Measurements from ENCODE around the gene TAF1C.

The TAF1C gene

DNA sequence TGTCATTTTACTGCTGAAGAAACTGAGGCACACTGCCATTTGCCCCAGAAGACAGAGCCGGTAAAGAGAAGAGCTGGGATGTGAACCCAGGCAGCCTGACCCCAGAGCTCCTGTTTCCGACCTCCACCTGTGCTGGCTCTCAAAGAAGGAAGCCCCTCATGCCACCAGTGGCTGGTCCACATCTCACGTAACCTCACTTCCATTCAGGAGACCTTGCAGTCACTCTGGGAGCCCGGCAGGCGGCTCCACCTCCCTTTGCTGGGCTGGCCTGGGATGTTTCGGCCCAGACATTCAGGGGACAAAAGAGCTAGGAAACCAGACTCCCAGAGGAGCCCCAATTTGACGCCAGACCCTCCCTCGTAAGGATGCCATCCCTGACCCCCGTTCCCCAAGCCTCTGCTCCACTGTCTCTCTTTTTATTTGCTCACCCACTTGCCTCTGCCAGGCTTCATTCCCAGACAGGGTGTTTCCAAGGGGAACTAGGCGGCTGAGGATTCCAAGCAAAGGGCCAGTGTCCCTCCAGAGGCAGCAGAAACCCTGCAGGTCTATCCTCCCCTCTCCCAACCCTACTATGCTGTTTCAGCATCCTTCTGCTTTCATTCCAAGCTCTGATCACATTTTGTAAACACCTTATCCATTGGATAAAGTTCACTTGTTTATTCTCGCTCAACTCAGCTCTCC lies 2.8 kb downstream of the TAF1C start:
- DNase-seq (ENCODE audit: low read depth, low spot score), result no peak

DNA sequence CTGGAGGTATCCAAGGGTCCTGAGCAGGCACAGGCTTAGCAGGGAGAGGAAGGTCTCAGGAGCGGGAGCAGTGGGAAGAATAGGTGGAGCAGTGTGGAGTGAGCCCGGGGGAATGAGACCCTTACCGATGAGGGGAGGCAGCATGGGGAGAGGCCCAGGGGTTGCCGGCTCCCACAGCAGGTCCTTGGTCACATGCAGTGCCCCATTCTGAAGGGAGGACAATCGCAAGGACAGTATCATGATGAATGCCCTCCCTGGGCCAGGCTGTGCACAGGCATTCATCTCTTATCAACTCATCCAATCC lies 3.3 kb downstream of the TAF1C start:
- DNase-seq (ENCODE audit: low read depth, low spot score), result no peak

DNA sequence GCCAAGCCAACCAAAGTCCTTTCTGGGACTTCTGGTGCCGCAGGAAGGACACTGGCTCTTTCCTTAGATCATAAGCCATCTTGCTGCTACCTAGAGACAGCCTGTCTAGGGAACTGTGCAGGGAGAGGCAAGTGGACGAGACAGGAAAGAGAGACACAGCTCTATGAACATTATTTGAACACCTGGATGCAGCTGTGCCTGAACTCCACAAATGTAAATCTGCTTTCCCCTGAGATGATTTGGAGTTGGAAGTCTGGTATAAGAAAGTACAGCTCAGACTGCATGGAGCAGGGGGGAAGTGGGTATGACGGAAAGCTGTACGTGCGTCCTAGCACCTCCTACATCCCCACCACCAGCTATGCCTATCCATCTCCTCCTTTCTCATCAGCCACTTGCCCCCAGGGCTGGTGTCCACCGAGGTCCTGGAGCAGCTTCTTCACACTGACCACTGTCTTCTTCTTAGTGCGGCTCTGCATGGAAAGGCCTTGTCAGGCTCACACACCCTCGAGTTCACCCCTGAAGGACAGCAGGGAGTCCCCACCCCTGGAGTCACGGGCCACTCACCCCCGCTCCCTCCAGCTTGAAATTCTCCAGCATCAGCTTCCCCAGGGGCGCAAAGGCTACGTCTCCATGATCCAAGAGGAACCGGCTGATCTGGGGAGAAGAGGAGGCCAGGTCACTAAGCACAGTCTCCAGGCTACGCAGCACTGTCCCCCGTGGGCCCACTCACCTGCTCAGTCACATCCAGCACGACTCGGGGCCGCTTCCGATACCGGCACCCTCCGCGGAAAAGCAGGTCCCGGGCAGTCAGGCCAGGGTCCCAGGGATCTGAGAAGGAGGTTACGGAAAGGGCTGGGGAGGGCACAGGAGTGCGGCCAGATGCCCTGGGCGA lies 3.9 kb downstream of the TAF1C start:
- no peak for DNase-seq (ENCODE audit: low read depth, low spot score)

DNA sequence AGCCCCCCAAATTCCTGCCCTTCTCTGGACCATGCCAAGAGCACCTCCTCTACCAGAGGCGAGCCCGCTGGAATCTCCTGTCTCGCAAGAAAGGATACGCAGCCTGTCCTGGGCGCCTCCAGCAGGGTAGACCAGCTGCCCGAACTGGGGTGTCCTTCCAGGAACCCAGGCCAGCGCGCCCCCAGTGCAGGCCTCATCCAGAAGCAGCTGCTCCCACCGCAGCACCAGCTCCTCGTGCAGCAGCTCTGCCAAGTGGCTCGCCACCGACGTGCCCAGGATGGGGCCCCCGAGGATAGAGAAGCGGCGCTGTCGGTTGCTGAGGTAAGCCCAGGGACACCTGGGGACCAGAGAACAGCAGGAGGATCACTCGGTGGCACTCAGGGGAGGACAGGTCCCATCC lies 4.8 kb downstream of the TAF1C start:
- no peak for DNase-seq (ENCODE audit: low read depth, low spot score)

DNA sequence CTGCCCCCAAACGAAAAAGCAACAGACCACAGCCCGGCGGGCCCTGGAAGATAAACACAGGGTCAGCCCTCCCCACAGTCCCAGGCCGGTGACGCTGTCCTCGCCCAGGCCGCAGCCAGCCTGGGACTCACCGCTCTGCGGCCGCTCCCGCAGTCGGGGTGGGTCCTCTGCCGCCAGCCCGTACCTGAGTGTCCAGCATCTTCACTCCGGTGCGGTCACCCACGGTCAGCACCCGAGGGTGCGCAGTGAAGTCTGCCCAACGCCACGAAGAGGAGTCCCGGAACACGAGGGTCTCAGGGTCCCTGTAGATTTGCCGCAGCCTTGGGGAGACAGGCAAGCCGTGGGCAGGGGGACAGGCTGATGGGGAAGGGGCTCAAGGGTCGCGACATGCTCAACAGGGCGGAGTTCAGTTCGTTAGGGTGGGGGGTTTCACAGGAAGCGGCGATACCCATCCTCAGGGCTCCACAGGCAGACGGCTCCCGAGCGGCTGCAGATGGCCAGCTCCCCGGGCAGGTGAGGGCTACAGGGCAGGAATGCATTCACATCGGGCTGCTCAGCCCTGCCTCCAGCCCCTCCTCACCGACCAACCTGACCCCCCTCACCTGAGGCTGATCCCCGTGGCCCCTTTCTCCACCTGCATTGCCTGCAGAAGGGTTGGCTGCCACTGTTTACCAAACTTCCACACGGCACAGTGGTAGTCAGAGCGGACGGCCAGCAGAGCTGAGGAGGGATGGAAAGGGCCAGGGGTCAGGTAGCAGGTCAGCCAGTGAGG lies 5.5 kb downstream of the TAF1C start:
- no peak for DNase-seq (ENCODE audit: low read depth, low spot score)

DNA sequence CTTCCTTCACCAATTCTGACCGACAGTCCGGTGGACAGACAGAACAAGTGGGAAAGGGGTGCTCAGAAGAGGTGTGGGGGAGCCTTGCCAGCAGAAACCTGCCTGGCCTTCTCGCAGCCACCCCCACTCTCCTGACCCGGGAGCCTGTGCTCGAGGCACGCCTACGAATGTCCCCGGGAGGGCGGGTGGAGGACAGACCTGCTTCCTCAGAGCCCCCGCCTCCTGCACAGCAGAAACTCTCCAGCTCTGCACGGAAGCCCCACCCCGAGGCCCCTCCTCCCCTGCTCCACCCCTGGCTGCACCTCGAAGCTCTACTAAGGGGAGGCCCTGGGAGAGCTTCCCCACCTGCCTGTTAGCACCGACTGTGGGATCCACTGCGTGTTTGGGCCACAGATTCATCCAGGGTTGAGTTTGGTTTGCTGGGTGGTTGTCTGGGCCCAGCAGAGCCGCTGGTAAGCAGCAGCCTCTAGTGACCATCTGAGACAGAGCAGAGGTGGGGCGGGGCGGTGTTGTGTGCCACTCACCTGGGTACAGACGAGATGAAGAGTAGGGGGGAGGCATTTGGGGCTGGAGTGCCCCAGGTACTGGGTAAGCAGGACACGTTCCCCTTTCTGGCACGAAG lies 6.2 kb downstream of the TAF1C start:
- no peak for DNase-seq (ENCODE audit: low read depth, low spot score)

DNA sequence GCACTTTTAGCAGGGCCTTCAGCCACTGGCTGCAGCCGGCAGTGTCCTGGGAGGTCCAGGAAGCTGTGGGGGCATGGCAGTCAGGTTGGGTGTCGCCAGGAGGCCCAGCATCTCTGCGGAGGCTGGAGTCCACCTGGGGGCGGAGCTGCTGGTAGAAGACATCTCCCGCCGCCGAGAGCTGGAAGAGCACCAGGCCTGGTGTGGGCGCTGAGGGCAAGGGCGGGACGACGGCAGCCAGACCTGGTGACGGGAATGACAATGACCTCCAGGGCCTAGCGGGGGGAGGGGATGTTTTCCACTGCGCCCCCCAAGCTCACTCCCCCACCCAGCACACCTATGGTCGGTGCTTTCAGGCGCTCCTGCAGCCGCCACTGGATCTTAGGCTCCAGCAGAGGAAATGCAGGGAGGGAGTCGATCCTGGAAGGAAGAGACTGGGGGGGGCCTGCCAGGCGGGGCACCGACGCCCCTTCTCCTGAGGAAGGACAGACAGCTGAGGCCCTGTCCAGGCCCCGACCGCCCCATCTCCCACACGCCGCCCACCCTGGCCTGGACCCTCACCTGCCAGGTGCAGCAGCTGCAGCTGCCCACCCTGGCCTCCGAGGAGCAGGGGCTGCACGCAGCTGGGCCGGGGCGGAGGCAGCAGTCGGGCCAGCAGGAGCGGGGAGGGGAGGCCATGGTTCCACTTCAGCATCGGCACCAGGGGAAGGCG lies 7.1 kb downstream of the TAF1C start:
- no peak for DNase-seq (ENCODE audit: low read depth, low spot score)

DNA sequence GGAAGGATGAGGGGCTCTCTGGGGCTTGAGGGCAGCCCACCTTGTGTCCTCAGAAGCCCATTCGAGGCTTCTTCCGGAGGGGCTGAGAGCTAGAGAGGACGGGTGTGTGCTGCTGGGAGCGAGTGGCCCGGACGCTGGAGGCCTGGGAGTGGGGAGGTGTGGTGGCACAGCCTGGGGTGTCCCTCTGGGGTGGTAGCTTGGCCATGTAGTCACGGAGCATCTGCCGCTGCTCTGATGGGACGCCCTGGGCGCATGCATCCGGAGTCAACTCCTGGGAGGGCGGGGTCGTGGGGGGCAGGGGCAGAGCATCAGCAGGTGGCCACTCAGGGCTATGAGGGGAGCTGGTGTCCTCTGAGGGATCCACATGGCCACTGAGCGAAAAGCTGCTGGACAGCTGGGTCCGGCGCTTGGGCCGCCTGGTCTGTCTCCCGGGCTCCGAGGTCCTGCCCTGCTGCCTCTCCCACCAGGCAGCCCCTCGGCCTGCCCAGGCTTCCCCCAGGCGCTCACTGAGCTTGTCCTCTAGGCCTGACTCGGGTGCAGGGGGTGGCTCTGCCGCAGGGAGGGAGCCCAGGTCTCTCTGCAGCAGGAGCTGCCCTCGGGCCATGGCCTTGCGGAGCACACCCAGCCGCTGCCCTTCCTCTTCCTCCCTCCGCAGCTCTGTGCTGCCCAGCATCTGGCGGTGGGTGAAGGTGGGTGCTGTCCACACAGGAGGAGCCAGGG lies 7.8 kb downstream of the TAF1C start:
- DNase-seq (ENCODE audit: low read depth, low spot score), result no peak

DNA sequence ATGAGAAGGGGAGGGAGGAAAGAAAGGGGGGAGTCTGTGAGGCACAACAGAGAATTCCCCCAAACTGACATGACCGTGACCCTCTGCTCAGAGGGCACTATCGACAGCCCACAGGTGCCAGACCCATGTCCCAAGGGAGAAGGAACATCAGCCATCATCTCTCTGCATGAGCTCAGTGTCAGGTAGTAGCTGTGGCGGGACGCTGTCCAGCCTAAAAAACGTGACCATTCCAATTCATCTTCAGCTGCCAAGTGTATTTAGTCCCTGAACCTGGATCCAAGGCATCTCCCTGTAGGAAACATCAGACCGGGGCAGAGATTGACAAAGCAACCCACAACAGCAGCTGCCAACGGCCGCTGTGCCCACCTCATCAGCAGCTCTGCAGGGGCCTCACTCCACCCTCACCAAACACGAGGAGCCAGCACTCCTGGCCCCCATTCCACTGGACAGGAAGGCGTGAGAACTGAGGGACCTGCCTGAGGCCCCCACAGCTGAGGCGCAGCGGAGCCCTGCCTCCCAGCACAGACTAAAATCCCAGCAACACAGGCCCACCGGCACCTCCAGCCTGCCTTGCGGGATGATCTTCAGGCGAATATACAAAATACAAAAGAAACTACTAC lies 8.6 kb downstream of the TAF1C start:
- no peak for DNase-seq (ENCODE audit: low read depth, low spot score)

DNA sequence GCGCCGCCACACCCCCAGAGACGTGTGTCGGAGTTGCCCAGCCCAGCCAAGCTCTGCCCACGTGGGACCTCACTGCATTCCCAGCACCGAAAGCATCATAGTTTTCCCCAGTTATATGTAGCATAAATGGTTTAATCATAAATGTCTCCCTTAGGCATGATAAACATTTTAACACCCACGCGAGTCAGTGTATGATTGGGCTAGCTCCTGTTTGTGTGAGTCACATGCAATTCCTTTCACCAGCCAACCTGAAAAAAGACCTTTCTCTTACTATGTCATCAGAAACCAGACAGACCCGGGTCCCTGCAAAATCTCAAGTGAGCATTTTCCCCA lies 9.2 kb downstream of the TAF1C start:
- DNase-seq (ENCODE audit: low read depth, low spot score), result peak; percentile 47

DNA sequence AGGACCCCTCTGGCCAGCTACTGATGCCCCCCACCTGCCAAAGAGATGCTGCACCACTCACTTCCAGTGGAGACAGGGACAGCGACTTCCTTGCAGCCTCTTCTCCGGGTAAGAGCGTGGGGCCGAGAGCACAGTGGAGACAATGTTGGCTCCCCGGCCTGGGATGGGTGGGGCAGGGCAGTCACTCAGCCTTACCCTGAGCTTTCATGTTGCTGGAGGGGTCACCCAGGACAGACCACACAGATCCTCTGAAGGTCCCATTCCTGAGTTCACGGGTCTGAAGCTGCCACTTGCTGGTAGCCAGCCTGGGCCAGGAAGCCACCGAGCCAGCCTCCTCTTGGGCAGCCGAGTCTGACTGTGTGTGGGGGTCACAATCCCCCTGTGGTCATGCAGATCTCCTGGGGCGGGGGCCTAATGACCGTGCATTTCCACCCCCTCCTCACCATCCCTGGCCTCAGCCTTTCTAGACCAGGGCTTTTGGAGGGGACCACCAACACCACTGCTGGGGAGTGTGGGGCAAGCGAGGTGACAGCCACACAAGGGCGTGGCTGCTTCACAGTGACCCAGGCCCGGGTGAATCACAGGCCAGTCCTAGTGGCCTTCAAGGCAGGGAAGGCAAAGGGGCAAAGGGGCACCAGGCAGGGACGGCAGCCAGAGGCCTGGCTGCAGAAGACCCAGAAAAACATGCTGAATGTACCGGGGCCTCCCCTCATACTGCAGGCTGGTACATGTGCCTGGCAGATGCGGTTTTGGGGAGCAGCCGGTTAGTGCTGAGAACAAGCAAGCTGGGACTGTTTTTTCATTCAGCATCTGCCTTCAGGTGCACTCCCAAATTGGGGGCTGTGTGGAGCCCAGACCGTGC lies 10.4 kb downstream of the TAF1C start:
- DNase-seq (ENCODE audit: low read depth, low spot score), result no peak

DNA sequence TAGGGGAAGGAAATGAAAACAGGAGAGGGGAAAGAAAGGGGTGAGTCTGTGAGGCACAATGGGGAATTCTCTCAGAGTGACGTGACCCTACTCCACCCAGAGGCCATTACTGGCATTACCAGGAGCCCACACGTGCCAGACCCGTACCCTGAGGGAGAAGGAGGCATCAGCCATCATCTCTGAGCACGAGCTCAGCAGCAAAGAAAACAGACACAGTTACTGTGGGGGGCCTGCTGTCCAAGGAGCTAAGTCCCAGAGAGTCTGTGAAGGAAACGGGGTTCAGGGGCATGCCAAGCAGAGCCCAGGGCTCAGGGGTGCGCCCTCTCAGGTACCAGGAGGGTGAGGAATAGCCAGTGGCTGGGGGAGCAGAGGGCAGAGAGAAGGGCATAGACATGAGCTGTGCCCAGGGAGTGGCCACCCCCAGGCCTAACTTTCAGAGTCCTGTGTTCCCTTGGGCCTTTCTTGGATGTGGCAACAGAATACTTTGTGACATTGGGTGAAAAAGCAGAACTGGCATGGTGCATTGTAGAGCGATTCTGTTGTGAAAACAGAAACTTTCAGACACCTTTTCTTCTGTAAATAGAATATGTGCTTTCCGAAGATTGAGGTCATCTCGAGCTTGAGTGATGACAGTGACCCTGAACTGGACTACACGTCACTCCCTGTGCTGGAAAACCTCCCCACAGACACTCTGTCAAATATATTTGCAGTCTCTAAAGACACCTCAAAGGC lies 11.3 kb downstream of the TAF1C start:
- DNase-seq (ENCODE audit: low read depth, low spot score), result peak; percentile 79

DNA sequence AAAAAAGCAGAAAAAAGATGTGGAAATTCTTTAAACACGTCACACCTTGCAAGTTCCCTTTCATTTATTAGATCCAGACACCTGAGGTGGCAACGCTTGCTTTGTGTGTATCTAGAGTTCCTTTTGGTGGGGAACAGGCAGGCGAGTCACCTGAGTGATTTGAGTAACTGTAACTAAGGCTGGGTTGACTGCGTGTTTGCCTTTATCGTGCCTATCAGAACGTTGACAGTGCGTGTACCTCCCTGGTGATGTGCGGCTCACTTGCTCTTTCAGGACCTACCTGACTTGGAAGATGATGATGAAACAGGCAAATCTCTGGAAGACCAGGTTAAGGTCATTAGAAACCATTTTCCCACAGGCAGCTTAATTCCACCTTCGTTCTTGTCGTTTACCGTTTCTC lies 12.5 kb downstream of the TAF1C start:
- DNase-seq (ENCODE audit: low read depth, low spot score), result no peak

DNA sequence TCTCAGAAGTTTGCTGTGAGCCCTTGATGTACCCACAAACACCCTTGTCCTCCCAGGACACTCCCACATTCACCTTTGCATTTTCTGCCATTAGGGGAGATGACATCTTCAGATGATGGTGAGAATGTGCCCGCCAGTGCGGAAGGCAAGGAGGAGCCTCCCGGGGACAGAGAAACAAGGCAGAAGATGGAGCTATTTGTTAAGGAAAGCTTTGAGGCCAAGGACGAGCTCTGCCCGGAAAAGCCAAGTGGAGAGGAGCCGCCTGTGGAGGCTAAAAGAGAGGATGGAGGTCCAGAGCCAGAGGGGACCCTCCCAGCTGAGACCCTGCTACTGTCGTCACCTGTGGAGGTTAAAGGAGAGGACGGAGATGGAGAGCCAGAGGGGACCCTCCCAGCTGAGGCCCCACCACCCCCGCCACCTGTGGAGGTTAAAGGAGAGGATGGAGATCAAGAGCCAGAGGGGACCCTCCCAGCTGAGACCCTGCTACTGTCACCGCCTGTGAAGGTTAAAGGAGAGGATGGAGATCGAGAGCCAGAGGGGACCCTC lies 17.0 kb downstream of the TAF1C start:
- DNase-seq (ENCODE audit: low read depth, low spot score), result no peak

DNA sequence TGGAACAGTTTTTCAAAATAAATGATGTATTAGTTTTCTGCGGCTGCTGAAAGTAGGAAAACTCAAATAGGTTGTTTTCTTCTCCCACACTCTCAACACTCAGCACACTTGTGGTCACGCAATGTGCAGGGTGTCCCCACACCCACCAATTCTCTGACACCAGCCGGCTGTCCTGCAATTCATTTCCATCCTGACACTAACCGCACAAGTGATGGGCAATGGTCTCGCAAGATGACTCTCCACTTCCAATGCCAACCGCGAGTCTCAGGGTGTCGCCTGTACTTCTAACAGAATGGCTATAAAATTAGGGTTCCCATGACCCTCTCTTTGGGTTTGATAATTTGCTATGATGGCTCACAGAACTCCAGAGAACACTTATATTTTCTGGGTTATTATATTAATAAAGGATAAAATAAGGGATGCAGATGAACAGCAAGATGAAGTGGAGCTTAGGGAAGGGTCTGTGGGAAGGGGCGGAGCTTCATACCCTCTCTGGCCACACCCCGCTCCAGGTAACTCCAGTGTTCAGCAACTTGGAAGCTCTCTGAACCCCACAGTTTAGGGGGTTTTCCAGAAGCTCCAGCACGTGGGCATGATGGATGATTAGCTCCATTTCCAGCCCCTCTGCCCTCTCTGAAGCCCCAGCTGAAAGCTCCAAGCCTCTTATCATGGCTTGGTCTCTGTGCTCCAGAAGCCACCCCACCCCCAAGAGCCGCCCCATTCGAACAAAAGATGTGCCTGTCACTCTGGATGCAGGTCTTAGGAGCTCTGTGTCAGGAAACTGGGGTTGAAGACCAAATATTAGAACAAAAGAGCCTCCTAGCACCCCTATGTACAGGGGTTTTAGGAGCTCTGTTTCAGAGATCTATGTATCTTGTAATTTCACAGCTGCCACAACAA lies 19.8 kb downstream of the TAF1C start:
- DNase-seq (ENCODE audit: low read depth, low spot score), result no peak

DNA sequence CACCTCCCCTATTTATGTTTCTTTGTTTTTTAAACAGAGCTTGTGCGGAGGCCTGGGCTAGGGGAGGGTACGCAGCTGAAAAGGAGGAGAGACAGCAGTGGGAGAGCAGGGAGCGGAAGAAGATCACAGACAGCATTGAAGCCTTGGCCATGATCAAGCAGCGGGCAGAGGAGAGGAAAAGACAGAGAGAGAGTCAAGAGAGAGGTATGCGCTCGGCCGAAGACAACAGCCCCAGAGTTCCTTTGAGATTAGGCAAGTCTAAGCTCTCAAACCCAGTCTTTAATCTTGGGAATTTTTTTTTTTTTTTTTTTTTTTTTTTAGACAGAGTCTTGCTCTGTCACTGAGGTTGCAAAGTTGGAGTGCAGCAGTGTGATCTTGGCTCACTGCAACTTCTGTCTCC lies 21.1 kb downstream of the TAF1C start:
- no peak for DNase-seq (ENCODE audit: low read depth, low spot score)

DNA sequence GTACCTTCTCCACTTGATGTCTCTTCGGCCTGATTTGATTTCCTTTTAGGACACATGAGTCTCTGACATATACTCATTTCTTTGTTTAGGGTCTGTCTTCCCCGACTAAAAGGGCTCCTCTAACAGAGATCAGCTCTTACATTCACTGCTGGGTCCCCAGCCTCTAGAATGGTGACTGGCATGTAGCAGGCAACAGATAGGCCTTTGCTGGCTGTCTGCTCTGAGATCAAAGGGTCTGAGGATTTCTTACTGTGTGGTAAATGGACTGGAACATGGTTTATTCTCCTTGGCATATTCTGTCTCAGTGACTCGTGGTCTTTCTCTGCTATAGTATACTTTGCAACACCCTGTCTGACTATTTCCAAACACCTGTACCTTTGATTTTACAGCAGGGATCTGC lies 25.1 kb downstream of the TAF1C start:
- DNase-seq (ENCODE audit: low read depth, low spot score), result no peak

DNA sequence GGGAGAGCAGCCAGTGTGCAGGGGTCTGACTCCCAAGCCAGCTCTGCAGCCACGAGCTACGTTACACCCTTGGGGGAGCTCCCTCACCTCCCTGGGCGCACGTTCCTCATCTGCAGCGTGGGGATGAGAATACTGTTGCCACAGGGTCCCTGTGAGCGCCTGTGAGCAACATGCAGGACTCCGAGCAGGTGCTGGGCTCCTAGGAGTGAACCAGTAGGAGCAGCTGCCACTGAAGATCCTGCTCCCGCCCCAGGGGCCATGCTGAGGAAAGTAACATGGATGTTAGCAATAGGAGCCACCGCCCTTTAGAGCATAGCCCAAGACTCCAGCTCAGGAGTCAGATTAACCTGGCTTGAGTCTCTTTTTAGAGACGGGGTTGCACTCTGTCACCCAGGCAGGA lies 25.8 kb downstream of the TAF1C start:
- DNase-seq (ENCODE audit: low read depth, low spot score), result no peak
